Measurements from ENCODE around the gene LCN1. TPM values are rescaled to one million over a fixed set of nuclear protein-coding genes. Genes with fewer than 3 reads are reported as not detected.

Gene LCN1
- total and polyA plus RNA-seq, 2 of the 8 experiments (the other 6 are each of a cell fraction or from before 2014, with no cell fraction given), result not detected

DNA sequence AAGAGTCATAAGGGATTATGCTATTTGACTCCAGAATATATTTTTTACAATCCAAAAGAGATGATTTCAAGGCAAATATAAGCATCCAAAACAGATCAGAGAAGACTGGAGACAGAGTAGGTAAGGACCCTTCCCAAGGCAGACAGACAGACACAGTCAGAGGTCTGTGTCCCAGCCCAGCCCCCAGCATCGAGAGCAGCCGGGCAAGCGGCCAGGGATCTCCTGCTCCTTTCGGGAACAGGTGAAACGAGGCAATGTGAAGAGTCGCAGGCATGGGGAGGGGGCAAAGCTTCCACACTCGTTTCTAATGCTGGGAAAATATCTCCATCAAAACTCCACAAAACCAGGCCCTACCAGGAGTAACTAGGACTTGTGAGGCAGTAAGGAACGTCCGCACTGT is 46.1 kb downstream of the LCN1 start:
- H3K9me3 ChIP-seq (ENCODE audit: insufficient read depth in 2 of 2, low read depth in 1 of 2, low read length in 1 of 2), result peaks cover 0 to 13% of the 10 kb centered on the region in 2 experiments; a peak in 3 of 4 replicates
- FAIRE-seq, result no peak
- peaks cover 0 to 3% (median 0%) of the 10 kb centered on the region in 4 experiments; a peak in 1 of 7 replicates for H3K4me1 ChIP-seq (replicated peaks in 1 of 4; ENCODE audit: control insufficient read depth in 3 of 4, insufficient read depth in 4 of 4, low read length in 3 of 4)
- peaks cover 0 to 2% of the 10 kb centered on the region in 2 experiments for H4K20me1 ChIP-seq (replicated peaks in 1 of 2; ENCODE audit: control insufficient read depth in 1 of 2, insufficient read depth in 2 of 2, low read length in 2 of 2)
- H2BK20ac ChIP-seq (ENCODE audit: low read length), result no peak overlapping the region
- H3K18ac ChIP-seq (ENCODE audit: extremely low read depth, low read length), result no peak overlapping the region
- no peak overlapping the region for H4K91ac ChIP-seq (replicated peaks; ENCODE audit: insufficient read length, low read length)
- no peak overlapping the region for H3K4me2 ChIP-seq (ENCODE audit: insufficient read depth in 1 of 2, low read depth in 2 of 2, low read length in 2 of 2)
- no peak overlapping the region for H3K4me3 ChIP-seq (ENCODE audit: extremely low read depth in 1 of 4, insufficient read depth in 2 of 4, low read depth in 3 of 4, low read length in 4 of 4)
- H2BK12ac ChIP-seq (ENCODE audit: low read depth, low read length), result no peak overlapping the region
- no peak overlapping the region for H3K27ac ChIP-seq (ENCODE audit: low read depth, low read length)
- no peak overlapping the region for H3K56ac ChIP-seq (replicated peaks; ENCODE audit: insufficient read length, low read depth, low read length)
- H4K5ac ChIP-seq (ENCODE audit: insufficient read length, low read depth, low read length), result no peak overlapping the region
- H3K79me2 ChIP-seq (ENCODE audit: control insufficient read depth in 1 of 2, insufficient read depth in 2 of 2, low read length in 2 of 2), result no peaks in the 10 kb centered on the region
- ChIA-PET POLR2A (ENCODE audit: partially characterized antibody) (no interaction called here), CTCF (ENCODE audit: partially characterized antibody) (interaction anchor here (0.9 to 1.4 kb wide), 2 partner anchors 23 to 63 kb away, joined by 3 to 4 read pairs; no protein-coding TSS in a partner anchor)
- no peak overlapping the region for H3K9ac ChIP-seq (replicated peaks in 1 of 4; ENCODE audit: extremely low read depth in 1 of 4, low read depth in 3 of 4, low read length in 3 of 4)
- H3K27me3 ChIP-seq (replicated peaks in 1 of 4; ENCODE audit: control insufficient read depth in 3 of 4, extremely low read depth in 1 of 4, insufficient read depth in 3 of 4, low read length in 3 of 4), result no peaks in the 10 kb centered on the region
- H3K14ac ChIP-seq (ENCODE audit: insufficient read length), result no peak overlapping the region
- 92% methylated on average over 9 of the region's 9 CpGs; no CpG with 5 or more reads in 1 of the 2 experiments for WGBS, 2 experiments (ENCODE audit: extremely low coverage in 1 of 2, insufficient coverage in 1 of 2, insufficient read length in 1 of 2, insufficient replicate concordance in 2 of 2, low coverage in 1 of 2, low lambda C conversion rate in 2 of 2, missing lambda C conversion rate in 1 of 2)
- H3K23ac ChIP-seq (ENCODE audit: insufficient read length), result no peak overlapping the region
- H4K8ac ChIP-seq (ENCODE audit: extremely low read depth, insufficient read depth, low read length), result no peak overlapping the region
- no peak for DNase-seq (ENCODE audit: low read depth in 1 of 2, low spot score in 2 of 2)
- H2BK15ac ChIP-seq (ENCODE audit: low read length), result no peak overlapping the region
- H3K79me1 ChIP-seq (ENCODE audit: low read depth, low read length), result no peaks in the 10 kb centered on the region
- no peak overlapping the region for H2AK5ac ChIP-seq (ENCODE audit: low read depth, low read length)
- H3K23me2 ChIP-seq (ENCODE audit: low read depth, low read length), result peaks cover 6% of the 10 kb centered on the region; the same call in 1 of the 2 replicates
- no peak overlapping the region for H2AFZ ChIP-seq (ENCODE audit: low read length)
- no peak overlapping the region for H3K4ac ChIP-seq (replicated peaks; ENCODE audit: insufficient read length, low read depth, low read length)
- no peak overlapping the region for H2BK120ac ChIP-seq (replicated peaks; ENCODE audit: low read depth, low read length)
- H3K36me3 ChIP-seq (ENCODE audit: control insufficient read depth in 2 of 4, insufficient read depth in 4 of 4, low read length in 3 of 4), result no peaks in the 10 kb centered on the region
- no peak overlapping the region for H2BK5ac ChIP-seq (ENCODE audit: low read depth, low read length)
- TF ChIP-seq, protein P1, sequence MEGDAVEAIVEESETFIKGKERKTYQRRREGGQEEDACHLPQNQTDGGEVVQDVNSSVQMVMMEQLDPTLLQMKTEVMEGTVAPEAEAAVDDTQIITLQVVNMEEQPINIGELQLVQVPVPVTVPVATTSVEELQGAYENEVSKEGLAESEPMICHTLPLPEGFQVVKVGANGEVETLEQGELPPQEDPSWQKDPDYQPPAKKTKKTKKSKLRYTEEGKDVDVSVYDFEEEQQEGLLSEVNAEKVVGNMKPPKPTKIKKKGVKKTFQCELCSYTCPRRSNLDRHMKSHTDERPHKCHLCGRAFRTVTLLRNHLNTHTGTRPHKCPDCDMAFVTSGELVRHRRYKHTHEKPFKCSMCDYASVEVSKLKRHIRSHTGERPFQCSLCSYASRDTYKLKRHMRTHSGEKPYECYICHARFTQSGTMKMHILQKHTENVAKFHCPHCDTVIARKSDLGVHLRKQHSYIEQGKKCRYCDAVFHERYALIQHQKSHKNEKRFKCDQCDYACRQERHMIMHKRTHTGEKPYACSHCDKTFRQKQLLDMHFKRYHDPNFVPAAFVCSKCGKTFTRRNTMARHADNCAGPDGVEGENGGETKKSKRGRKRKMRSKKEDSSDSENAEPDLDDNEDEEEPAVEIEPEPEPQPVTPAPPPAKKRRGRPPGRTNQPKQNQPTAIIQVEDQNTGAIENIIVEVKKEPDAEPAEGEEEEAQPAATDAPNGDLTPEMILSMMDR (IDR thresholded peaks at IDR 0.05; ENCODE audit: control extremely low read depth in 1 of 3, insufficient read depth in 1 of 3, low read depth in 1 of 3, low read length in 3 of 3), result no peak
- TF ChIP-seq TBP (IDR thresholded peaks at IDR 0.05; ENCODE audit: low read depth, low read length) (no peak), CHD2 (IDR thresholded peaks at IDR 0.05; ENCODE audit: low read length) (no peak), RXRA (IDR thresholded peaks at IDR 0.05; ENCODE audit: insufficient read depth, low read depth, low read length) (no peak), SIN3A (conservative IDR thresholded peaks at IDR 0.05 in 1 of 2, IDR thresholded peaks at IDR 0.05 in 1 of 2; ENCODE audit: low read depth in 1 of 2, low read length in 2 of 2) (no peak), NANOG (IDR thresholded peaks at IDR 0.05; ENCODE audit: insufficient read depth, low read depth, low read length, poor library complexity, severe bottlenecking) (no peak), EP300 (IDR thresholded peaks at IDR 0.05; ENCODE audit: borderline replicate concordance in 1 of 2, low read depth in 2 of 2, low read length in 2 of 2) (no peak), CHD1 (IDR thresholded peaks at IDR 0.05; ENCODE audit: low read depth, low read length) (no peak), SP1 (IDR thresholded peaks at IDR 0.05; ENCODE audit: low read depth, low read length) (no peak), SIX5 (IDR thresholded peaks at IDR 0.05; ENCODE audit: low read depth, low read length) (no peak), BACH1 (IDR thresholded peaks at IDR 0.05; ENCODE audit: low read length) (no peak), BCL11A (IDR thresholded peaks at IDR 0.05; ENCODE audit: low read depth in 2 of 2, low read length in 2 of 2) (no peak)

Data from H1 (cell line).